GM12892 (cell line): ENCODE measurements around the gene RYK.

Experiments used
- POLR2A ChIP-seq: IDR thresholded peaks from 2 replicates; pipeline ENCODE4 v1.6.1; 2011; ENCODE audit warnings: low read depth, low read length, control low read depth
- POLR2AphosphoS5 ChIP-seq: IDR thresholded peaks from 2 replicates; pipeline ENCODE4 v1.6.1; 2011; ENCODE audit warnings: low read depth, low read length, control low read depth

GRCh38 chr3:134186391-134186790 is 64.3 kb downstream of the RYK start:
- TF ChIP-seq POLR2A (no peak), POLR2AphosphoS5 (no peak)
